Heart left ventricle (tissue), 16 donors: Measurements from ENCODE around the gene SDC4. TPM values are rescaled to one million over a fixed set of nuclear protein-coding genes. Genes with fewer than 3 reads are reported as not detected.

Experiments used
- ATAC-seq, 4 donors: fragments of 200-7000 bp; cut with Tn5 transposase; one replicate each; pipeline ENCODE4 v1.9.1; 2020 to 2022; ENCODE audit warnings: moderate library complexity in 4 of 4, mild to moderate bottlenecking in 3 of 4, moderate number of reproducible peaks in 1 of 4
- DNase-seq, 5 donors: peaks; one replicate each; pipeline ENCODE4 v3.0.0-alpha.2; 2020
- H3K27ac ChIP-seq, 12 donors: fragments of 200-600 bp; sonication (generic) in 4 of 12; one replicate each; pipeline versions ENCODE4 v1.5.0 to v1.8.0; 2016 to 2022; ENCODE audit warnings: mild to moderate bottlenecking in 2 of 12
- H3K27me3 ChIP-seq, 9 donors: fragments of 200-600 bp; sonication (generic) in 2 of 9; one replicate each; pipeline versions ENCODE4 v1.5.1 to v1.8.0; 2016 to 2022; ENCODE audit warnings: mild to moderate bottlenecking in 3 of 9
- H3K36me3 ChIP-seq, 9 donors: fragments of 200-600 bp; sonication (generic) in 2 of 9; one replicate each; pipeline versions ENCODE4 v1.5.0 to v1.8.0; 2018 to 2022; ENCODE audit warnings: mild to moderate bottlenecking in 2 of 9
- H3K4me1 ChIP-seq, 12 donors: fragments of 200-600 bp; sonication (generic) in 4 of 12; one replicate each; pipeline versions ENCODE4 v1.5.0 to v1.8.0; 2016 to 2022; ENCODE audit warnings: mild to moderate bottlenecking in 3 of 12
- H3K4me3 ChIP-seq, 12 donors: fragments of 200-600 bp; sonication (generic) in 4 of 12; one replicate each; pipeline versions ENCODE4 v1.5.0 to v1.8.0; 2017 to 2022; ENCODE audit warnings: mild to moderate bottlenecking in 9 of 12, moderate library complexity in 4 of 12
- H3K9me3 ChIP-seq, 12 donors: fragments of 200-600 bp; sonication (generic) in 4 of 12; one replicate each; pipeline versions ENCODE4 v1.5.0 to v1.8.0; 2016 to 2022; ENCODE audit warnings: mild to moderate bottlenecking in 1 of 12
- CTCF ChIP-seq, 12 donors: fragments of 200-600 bp; sonication (generic) in 4 of 12; IDR thresholded peaks; one replicate each; pipeline versions ENCODE4 v1.5.0 to v1.8.0; 2018 to 2022; ENCODE audit warnings: antibody characterized with exemption in 12 of 12, mild to moderate bottlenecking in 5 of 12
- POLR2A ChIP-seq, 2 donors: fragments of 450-650 bp; IDR thresholded peaks; one replicate each; pipeline ENCODE4 v1.6.1; 2017; ENCODE audit warnings: antibody characterized with exemption in 2 of 2, mild to moderate bottlenecking in 2 of 2, moderate library complexity in 2 of 2
- WGBS, 4 donors: extraction: QIAGEN DNeasy Blood & Tissue Kit in 2 of 4; methylation state at CpG; one replicate each; pipeline versions ENCODE4 v1.1.5 to v1.1.7; 2013 to 2018; 5-methylcytosine and 5-hydroxymethylcytosine counted together
- intact Hi-C, 10 donors: fragments of 100-400 bp; cut with DNase I; formaldehyde crosslinking; loops; one replicate each; pipeline versions ENCODE4 v1.11.1 to v1.14.2; 2022
- polyA plus RNA-seq, 2 donors: library from polyadenylated mRNA; stranded (reverse); fragments of 200-250 nt; gene quantifications; one replicate each; pipeline ENCODE4 v1.2.3, GENCODE V29; 2013
- total RNA-seq, 9 donors: library from RNA; depleted of rRNA in 2 of 9; stranded (reverse); fragments of >200 nt in 2 of 9; fragmentation: NEBNext Ultra II Directional in 3 of 9; extraction: Animal tissue kit (Norgen Biotek cat#: 25700) in 3 of 9; gene quantifications; one replicate each; pipeline versions ENCODE4 v1.1.0 to v1.2.4, GENCODE V29; 2016 to 2023
- donor health status: ischemic (EF 13 %, LVEDD 7.1; RV severe dilation, severe dysfunction).
- donor health status: healthy with polysubstance abuse.
- donor health status: DM: no; HTN: yes; CAD: no.
- donor health status: DM: no; HTN: no; CAD: no.
- donor health status: ischemic (EF 25% LVEDD 6.9; RV normal size, moderate dysfunction).
- donor health status: ischemic (EF 25% LVEDD 5.7; RV mildly dilated, moderate dysfunction).
- donor health status: healthy.
- donor health status: DM: yes; HTN: yes; CAD: no.
- donor health status: ischemic (EF 35%, LVEDD 5.7; RV mildly dilated, moderate dysfunction).
- donor health status: nonischemic (EF 11% LVEDD 7.7; RV severe dilation, severe dysfunction).
- donor health status: DM: yes; HTN: yes; CAD: no.
- donor health status: PGD.
- donor health status: ischemic (EF 29% LVEDD 5.4; RV normal size, mild dysfunction).
- donor health status: nonischemic (EF 23%, LVEDD 6.1; RV moderate dilation, normal function).

The SDC4 gene
- total and polyA plus RNA-seq, 11 donors = 44.3 to 140 (median 94.1) TPM

DNA sequence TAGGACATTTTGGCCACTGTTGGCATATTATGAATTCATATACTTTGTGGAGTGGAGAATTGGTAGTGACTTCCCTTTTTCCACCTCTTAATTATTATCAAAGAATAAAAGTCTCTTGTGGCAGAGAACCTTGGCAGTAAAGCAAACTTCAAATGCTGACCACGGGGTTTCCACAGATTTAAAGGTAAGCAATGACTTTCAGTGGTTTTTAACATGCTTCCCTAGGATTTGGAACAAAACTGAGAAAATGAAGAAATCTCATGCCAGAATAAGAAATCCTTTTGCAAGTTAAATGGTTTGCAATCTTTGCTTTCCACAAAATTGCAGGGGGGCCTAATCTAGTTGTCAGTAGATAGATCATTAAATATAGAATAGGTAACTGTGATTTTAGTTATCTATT, 2.0 kb upstream of the SDC4 start:
- ATAC-seq = no peak
- no peak overlapping the region for H3K4me3 ChIP-seq

GRCh38 chr20:45347297-45347935, 808 bp downstream of the SDC4 start:
- no peak for TF ChIP-seq POLR2A (IDR thresholded peaks at IDR 0.05)
- no peak for TF ChIP-seq CTCF (IDR thresholded peaks at IDR 0.05)
- 14 to 29% (median 20%) methylated on average over 6 to 10 of the region's 10 CpGs for WGBS, 4 donors
- ATAC-seq (peak in 3 of 4 donors; percentile 8 to 33 (median 17)), DNase-seq (no peak)
- Histone ChIP-seq H3K4me1 (peaks cover 3 to 62% (median 44%) of the 10 kb centered on the region in 12 donors), H3K27me3 (no peaks in the 10 kb centered on the region), H3K36me3 (no peaks in the 10 kb centered on the region), H3K4me3 (peak overlapping the region; percentile 60 to 95 (median 78)), H3K9me3 (no peaks in the 10 kb centered on the region), H3K27ac (peak overlapping the region; percentile 81 to 97 (median 95))
- intact Hi-C loops = loop anchor here in 1 of 10 donors (10.0 kb wide), 1 partner anchor 447 kb away; the partner anchor contains the start of genes DNTTIP1 and WFDC3

More for the DNA sequence above, 2.0 kb upstream of the SDC4 start:
- intact Hi-C loops = no loop called here
- no peaks in the 10 kb centered on the region for H3K27me3 ChIP-seq
- H3K36me3 ChIP-seq = no peaks in the 10 kb centered on the region
- no peak overlapping the region for H3K27ac ChIP-seq
- peaks cover 0 to 46% (median 19%) of the 10 kb centered on the region in 12 donors for H3K4me1 ChIP-seq
- TF ChIP-seq POLR2A (IDR thresholded peaks at IDR 0.05) = no peak
- no peak for TF ChIP-seq CTCF (IDR thresholded peaks at IDR 0.05)
- no peak for DNase-seq
- H3K9me3 ChIP-seq = no peaks in the 10 kb centered on the region
- 68 to 86% (median 75%) methylated on average over 1 of the region's 1 CpG for WGBS, 4 donors

- TF ChIP-seq POLR2A (IDR thresholded peaks at IDR 0.05) = no peak
- TF ChIP-seq CTCF (IDR thresholded peaks at IDR 0.05) = no peak
- no peak for DNase-seq
- peak overlapping the region; percentile 60 to 95 (median 78) for H3K4me3 ChIP-seq
- no peaks in the 10 kb centered on the region for H3K9me3 ChIP-seq
- H3K36me3 ChIP-seq = no peaks in the 10 kb centered on the region
- ATAC-seq = no peak
- intact Hi-C loops = loop anchor here in 1 of 10 donors (10.0 kb wide), 1 partner anchor 448 kb away; the partner anchor contains the start of genes DNTTIP1 and WFDC3
- WGBS, 4 donors = 35 to 55% (median 49%) methylated on average over 5 of the region's 5 CpGs
- peaks cover 3 to 67% (median 49%) of the 10 kb centered on the region in 12 donors for H3K4me1 ChIP-seq
- no peaks in the 10 kb centered on the region for H3K27me3 ChIP-seq
- H3K27ac ChIP-seq = peak overlapping the region; percentile 84 to 97 (median 95)
Observed at GRCh38 chr20:45346851-45347250, 1.4 kb downstream of the SDC4 start.

DNA sequence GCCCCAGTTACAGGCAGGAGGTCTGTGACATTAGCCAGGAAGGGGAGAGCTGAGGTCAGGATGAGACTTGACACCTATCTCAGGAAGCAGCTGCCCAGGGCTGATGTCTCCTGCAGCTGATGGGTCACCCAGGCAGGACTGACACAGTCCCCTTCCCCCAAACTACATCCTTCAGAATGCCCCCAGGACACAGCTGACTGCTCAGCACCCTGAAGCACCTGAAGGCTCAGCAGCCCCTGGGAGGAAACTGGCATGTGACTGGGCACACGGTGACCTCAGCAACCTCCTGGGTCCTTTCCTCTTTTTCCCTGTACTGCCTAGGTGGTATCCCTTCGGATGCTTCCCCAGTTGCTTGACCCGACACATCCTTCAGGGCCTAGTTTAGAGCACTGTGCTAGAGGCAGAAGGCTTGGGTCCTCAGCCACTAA, 1.9 kb downstream of the SDC4 start:
- peak overlapping the region in 11 of 12 donors; percentile 60 to 95 (median 77) for H3K4me3 ChIP-seq
- intact Hi-C loops = loop anchor here in 1 of 10 donors (10.0 kb wide), 1 partner anchor 448 kb away; the partner anchor contains the start of genes DNTTIP1 and WFDC3
- peak overlapping the region; percentile 84 to 97 (median 95) for H3K27ac ChIP-seq
- H3K27me3 ChIP-seq = no peaks in the 10 kb centered on the region
- no peaks in the 10 kb centered on the region for H3K9me3 ChIP-seq
- ATAC-seq (no peak), DNase-seq (no peak)
- no peaks in the 10 kb centered on the region for H3K36me3 ChIP-seq
- H3K4me1 ChIP-seq = peaks cover 3 to 70% (median 54%) of the 10 kb centered on the region in 12 donors
- TF ChIP-seq CTCF (IDR thresholded peaks at IDR 0.05) (no peak), POLR2A (IDR thresholded peaks at IDR 0.05) (no peak)
- 19 to 41% (median 31%) methylated on average over 3 of the region's 3 CpGs for WGBS, 4 donors
